ENCODE measurements around the gene IRGQ.

DNA sequence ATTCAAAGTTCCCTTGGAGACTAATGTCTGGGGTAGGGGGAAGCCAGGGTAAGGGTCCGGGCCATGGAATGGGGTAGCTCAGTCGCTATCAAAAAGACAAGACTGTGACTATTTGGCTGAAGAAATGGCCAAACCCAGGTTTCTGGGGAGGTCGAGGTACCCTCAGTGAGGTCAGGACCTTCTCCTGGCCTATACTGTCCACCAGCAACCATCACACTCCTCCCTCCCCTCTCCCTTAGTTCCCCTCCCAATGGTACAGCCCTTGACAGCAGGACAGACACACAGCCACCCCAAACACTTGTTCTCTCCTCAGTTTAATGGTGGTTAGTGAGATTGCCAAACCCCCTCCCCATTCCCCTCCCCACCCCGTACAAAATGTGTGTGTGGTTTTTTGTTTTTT lies 26.1 kb upstream of the IRGQ start:
- TF ChIP-seq POLR2AphosphoS5 (IDR thresholded peaks at IDR 0.05; ENCODE audit: low read depth) (no peak), EZH2phosphoT487 (IDR thresholded peaks at IDR 0.05; ENCODE audit: unreplicated experiment) (no peak), EZH2 (IDR thresholded peaks at IDR 0.05; ENCODE audit: low read depth, unreplicated experiment) (no peak), JUNB (IDR thresholded peaks at IDR 0.05; ENCODE audit: unreplicated experiment) (no peak)
- TF ChIP-seq, protein P1, sequence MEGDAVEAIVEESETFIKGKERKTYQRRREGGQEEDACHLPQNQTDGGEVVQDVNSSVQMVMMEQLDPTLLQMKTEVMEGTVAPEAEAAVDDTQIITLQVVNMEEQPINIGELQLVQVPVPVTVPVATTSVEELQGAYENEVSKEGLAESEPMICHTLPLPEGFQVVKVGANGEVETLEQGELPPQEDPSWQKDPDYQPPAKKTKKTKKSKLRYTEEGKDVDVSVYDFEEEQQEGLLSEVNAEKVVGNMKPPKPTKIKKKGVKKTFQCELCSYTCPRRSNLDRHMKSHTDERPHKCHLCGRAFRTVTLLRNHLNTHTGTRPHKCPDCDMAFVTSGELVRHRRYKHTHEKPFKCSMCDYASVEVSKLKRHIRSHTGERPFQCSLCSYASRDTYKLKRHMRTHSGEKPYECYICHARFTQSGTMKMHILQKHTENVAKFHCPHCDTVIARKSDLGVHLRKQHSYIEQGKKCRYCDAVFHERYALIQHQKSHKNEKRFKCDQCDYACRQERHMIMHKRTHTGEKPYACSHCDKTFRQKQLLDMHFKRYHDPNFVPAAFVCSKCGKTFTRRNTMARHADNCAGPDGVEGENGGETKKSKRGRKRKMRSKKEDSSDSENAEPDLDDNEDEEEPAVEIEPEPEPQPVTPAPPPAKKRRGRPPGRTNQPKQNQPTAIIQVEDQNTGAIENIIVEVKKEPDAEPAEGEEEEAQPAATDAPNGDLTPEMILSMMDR (conservative IDR thresholded peaks at IDR 0.05; ENCODE audit: low read depth in 2 of 2), result no peak
- TF ChIP-seq, protein P2, sequence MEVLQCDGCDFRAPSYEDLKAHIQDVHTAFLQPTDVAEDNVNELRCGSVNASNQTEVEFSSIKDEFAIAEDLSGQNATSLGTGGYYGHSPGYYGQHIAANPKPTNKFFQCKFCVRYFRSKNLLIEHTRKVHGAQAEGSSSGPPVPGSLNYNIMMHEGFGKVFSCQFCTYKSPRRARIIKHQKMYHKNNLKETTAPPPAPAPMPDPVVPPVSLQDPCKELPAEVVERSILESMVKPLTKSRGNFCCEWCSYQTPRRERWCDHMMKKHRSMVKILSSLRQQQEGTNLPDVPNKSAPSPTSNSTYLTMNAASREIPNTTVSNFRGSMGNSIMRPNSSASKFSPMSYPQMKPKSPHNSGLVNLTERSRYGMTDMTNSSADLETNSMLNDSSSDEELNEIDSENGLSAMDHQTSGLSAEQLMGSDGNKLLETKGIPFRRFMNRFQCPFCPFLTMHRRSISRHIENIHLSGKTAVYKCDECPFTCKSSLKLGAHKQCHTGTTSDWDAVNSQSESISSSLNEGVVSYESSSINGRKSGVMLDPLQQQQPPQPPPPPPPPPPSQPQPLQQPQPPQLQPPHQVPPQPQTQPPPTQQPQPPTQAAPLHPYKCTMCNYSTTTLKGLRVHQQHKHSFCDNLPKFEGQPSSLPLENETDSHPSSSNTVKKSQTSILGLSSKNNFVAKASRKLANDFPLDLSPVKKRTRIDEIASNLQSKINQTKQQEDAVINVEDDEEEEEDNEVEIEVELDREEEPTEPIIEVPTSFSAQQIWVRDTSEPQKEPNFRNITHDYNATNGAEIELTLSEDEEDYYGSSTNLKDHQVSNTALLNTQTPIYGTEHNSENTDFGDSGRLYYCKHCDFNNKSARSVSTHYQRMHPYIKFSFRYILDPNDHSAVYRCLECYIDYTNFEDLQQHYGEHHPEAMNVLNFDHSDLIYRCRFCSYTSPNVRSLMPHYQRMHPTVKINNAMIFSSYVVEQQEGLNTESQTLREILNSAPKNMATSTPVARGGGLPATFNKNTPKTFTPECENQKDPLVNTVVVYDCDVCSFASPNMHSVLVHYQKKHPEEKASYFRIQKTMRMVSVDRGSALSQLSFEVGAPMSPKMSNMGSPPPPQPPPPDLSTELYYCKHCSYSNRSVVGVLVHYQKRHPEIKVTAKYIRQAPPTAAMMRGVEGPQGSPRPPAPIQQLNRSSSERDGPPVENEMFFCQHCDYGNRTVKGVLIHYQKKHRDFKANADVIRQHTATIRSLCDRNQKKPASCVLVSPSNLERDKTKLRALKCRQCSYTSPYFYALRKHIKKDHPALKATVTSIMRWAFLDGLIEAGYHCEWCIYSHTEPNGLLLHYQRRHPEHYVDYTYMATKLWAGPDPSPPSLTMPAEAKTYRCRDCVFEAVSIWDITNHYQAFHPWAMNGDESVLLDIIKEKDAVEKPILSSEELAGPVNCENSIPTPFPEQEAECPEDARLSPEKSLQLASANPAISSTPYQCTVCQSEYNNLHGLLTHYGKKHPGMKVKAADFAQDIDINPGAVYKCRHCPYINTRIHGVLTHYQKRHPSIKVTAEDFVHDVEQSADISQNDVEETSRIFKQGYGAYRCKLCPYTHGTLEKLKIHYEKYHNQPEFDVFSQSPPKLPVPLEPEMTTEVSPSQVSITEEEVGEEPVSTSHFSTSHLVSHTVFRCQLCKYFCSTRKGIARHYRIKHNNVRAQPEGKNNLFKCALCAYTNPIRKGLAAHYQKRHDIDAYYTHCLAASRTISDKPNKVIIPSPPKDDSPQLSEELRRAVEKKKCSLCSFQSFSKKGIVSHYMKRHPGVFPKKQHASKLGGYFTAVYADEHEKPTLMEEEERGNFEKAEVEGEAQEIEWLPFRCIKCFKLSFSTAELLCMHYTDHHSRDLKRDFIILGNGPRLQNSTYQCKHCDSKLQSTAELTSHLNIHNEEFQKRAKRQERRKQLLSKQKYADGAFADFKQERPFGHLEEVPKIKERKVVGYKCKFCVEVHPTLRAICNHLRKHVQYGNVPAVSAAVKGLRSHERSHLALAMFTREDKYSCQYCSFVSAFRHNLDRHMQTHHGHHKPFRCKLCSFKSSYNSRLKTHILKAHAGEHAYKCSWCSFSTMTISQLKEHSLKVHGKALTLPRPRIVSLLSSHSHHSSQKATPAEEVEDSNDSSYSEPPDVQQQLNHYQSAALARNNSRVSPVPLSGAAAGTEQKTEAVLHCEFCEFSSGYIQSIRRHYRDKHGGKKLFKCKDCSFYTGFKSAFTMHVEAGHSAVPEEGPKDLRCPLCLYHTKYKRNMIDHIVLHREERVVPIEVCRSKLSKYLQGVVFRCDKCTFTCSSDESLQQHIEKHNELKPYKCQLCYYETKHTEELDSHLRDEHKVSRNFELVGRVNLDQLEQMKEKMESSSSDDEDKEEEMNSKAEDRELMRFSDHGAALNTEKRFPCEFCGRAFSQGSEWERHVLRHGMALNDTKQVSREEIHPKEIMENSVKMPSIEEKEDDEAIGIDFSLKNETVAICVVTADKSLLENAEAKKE (CRISPR knock-in tag; IDR thresholded peaks at IDR 0.05), result no peak
